Osteoblast (primary cell): ENCODE data around the gene EVA1A. TPM values are rescaled to one million over a fixed set of nuclear protein-coding genes. Genes with fewer than 3 reads are reported as not detected.

ENCODE experiments used
- DNase-seq: peaks from one replicate; pipeline ENCODE4 v3.0.0; 2011; ENCODE audit warnings: low spot score, mixed read lengths; ENCODE audit not compliant: insufficient read length; ENCODE audit errors: missing footprints
- H2AFZ ChIP-seq: 2 replicates; pipeline ENCODE4 v1.6.0; 2011; ENCODE audit warnings: mild to moderate bottlenecking, low read length
- H3K27ac ChIP-seq: 2 replicates; pipeline ENCODE4 v1.5.1; 2011; ENCODE audit warnings: mild to moderate bottlenecking, low read depth, low read length, moderate library complexity
- H3K27me3 ChIP-seq: 2 replicates; pipeline ENCODE4 v1.6.0; 2012; ENCODE audit warnings: mild to moderate bottlenecking, control low read depth, inconsistent platforms, low read length, moderate library complexity; ENCODE audit not compliant: insufficient read depth
- H3K36me3 ChIP-seq: 2 replicates; pipeline ENCODE4 v1.5.1; 2011; ENCODE audit warnings: mild to moderate bottlenecking, low read length, control low read depth, moderate library complexity; ENCODE audit not compliant: insufficient read depth
- H3K4me1 ChIP-seq: 2 replicates; pipeline ENCODE4 v1.5.1; 2011; ENCODE audit warnings: mild to moderate bottlenecking, low read length, control low read depth, moderate library complexity; ENCODE audit not compliant: insufficient read depth
- H3K4me2 ChIP-seq: 2 replicates; pipeline ENCODE4 v1.6.0; 2011; ENCODE audit warnings: mild to moderate bottlenecking, low read length; ENCODE audit not compliant: insufficient read depth
- H3K4me3 ChIP-seq: fragments of 200-600 bp; sonication (generic); 3 replicates; pipeline ENCODE4 v1.5.1; 2012; ENCODE audit warnings: mild to moderate bottlenecking, low read length, inconsistent platforms; ENCODE audit not compliant: insufficient read depth
- H3K79me2 ChIP-seq: 2 replicates; pipeline ENCODE4 v1.6.0; 2012; ENCODE audit warnings: mild to moderate bottlenecking, low read length, control low read depth, inconsistent platforms; ENCODE audit not compliant: insufficient read depth
- H3K9me3 ChIP-seq: 2 replicates; pipeline ENCODE4 v1.5.1; 2011; ENCODE audit warnings: low read depth, low read length, control low read depth
- H4K20me1 ChIP-seq: 2 replicates; pipeline ENCODE4 v1.6.0; 2012; ENCODE audit warnings: mild to moderate bottlenecking, low read length, control low read depth; ENCODE audit not compliant: insufficient read depth
- CTCF ChIP-seq: IDR thresholded peaks from 2 replicates; pipeline ENCODE4 v1.5.1; 2011; ENCODE audit warnings: mild to moderate bottlenecking, low read depth, low read length, moderate library complexity; ENCODE audit errors: extremely low read depth
- total RNA-seq: library from RNA; depleted of rRNA; stranded (reverse); fragments of >200 nt; gene quantifications from 2 replicates; pipeline ENCODE4 v1.2.3, GENCODE V29; 2012

EVA1A gene
- total RNA-seq, 1 donor: 70.9 TPM

DNA sequence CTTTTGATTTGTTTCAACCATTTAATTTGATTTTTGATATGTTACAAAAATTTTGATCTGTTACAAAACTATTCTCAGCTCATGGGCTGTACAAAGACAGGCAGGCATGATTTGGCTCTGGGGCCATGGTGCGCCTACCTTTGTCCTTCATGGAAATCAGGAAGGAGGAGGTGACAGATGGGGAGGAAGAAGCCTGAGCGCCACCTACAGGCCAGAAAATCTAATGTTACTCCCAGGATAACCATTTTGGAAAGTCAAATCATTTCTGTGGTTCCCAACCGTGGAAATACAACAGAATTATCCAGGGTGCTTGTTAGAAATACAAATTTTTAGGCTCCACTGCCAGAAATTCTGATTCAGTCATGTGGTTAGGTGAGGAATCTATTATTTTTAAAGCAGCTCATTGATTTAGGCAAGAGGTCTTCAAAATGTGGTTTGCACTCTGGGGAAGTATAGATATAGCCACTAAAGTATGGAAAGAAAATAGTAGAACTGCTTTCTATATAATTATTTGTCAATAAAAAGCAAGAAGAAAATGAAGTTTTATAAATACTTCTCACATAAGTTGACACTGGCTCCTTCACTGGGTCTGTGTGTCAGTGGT, 93.9 kb downstream of the EVA1A start:
- Histone ChIP-seq H3K9me3 (no peaks in the 10 kb centered on the region), H3K27ac (no peak overlapping the region), H3K4me2 (no peak overlapping the region), H2AFZ (no peak overlapping the region), H3K27me3 (no peaks in the 10 kb centered on the region), H3K4me3 (no peak overlapping the region), H3K79me2 (no peaks in the 10 kb centered on the region), H3K4me1 (no peaks in the 10 kb centered on the region), H4K20me1 (no peaks in the 10 kb centered on the region), H3K36me3 (no peaks in the 10 kb centered on the region)
- no peak for DNase-seq
- peak; percentile 71 for TF ChIP-seq CTCF

GRCh38 chr2:75465317-75465984, 95.3 kb downstream of the EVA1A start:
- DNase-seq: no peak

GRCh38 chr2:75464348-75464946, 96.3 kb downstream of the EVA1A start:
- Histone ChIP-seq H2AFZ (no peak overlapping the region), H3K27ac (no peak overlapping the region), H3K4me2 (no peak overlapping the region), H4K20me1 (no peaks in the 10 kb centered on the region), H3K9me3 (no peaks in the 10 kb centered on the region), H3K27me3 (no peaks in the 10 kb centered on the region), H3K36me3 (no peaks in the 10 kb centered on the region), H3K4me1 (peaks cover 8% of the 10 kb centered on the region), H3K4me3 (no peak overlapping the region), H3K79me2 (no peaks in the 10 kb centered on the region)
- DNase-seq: no peak
- peak; percentile 84 for TF ChIP-seq CTCF

More at GRCh38 chr2:75465317-75465984, 95.3 kb downstream of the EVA1A start:
- Histone ChIP-seq H4K20me1 (no peaks in the 10 kb centered on the region), H3K27me3 (no peaks in the 10 kb centered on the region), H3K79me2 (no peaks in the 10 kb centered on the region), H3K27ac (no peak overlapping the region), H3K4me1 (no peaks in the 10 kb centered on the region), H3K36me3 (no peaks in the 10 kb centered on the region), H3K4me2 (no peak overlapping the region), H3K9me3 (no peaks in the 10 kb centered on the region), H3K4me3 (no peak overlapping the region), H2AFZ (no peak overlapping the region)
- TF ChIP-seq CTCF: peak; percentile 79

DNA sequence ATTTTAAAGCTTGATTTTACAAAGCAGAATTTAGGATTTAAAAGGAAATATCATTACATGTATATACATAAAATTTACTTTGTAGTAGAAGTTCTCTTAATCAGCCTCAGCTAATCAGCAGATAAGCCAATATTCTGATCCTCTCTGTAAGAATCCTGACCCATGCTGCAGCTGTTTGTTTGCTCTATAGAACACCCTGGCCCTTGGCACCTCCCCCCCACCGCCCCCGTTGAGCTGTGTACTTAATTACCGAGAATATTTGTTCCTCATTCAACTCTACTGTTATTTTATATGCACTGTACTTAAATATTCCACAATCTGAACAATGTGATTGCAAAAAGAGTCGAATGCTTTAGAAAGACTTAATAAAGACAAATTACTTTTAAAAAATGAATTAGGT, 98.0 kb downstream of the EVA1A start:
- no peak for DNase-seq
- no peak overlapping the region for H3K4me2 ChIP-seq
- H3K27ac ChIP-seq: no peak overlapping the region
- H4K20me1 ChIP-seq: no peaks in the 10 kb centered on the region
- peaks cover 3% of the 10 kb centered on the region for H3K27me3 ChIP-seq
- H3K4me1 ChIP-seq: peaks cover 8% of the 10 kb centered on the region
- no peaks in the 10 kb centered on the region for H3K36me3 ChIP-seq
- H3K9me3 ChIP-seq: no peaks in the 10 kb centered on the region
- no peaks in the 10 kb centered on the region for H3K79me2 ChIP-seq
- H3K4me3 ChIP-seq: no peak overlapping the region
- TF ChIP-seq CTCF: no peak
- H2AFZ ChIP-seq: no peak overlapping the region
